ENCODE measurements around the gene NNT. TPM values are rescaled to one million over a fixed set of nuclear protein-coding genes. Genes with fewer than 3 reads are reported as not detected.
A peak's percentile ranks its signal among the peaks of the same experiment; 100 is the strongest.

The NNT gene
- total and polyA plus RNA-seq, 9 of the 15 experiments (the other 6 are each of a cell fraction or from before 2014, with no cell fraction given) = 21.9 to 68.6 (median 42.2) TPM

DNA sequence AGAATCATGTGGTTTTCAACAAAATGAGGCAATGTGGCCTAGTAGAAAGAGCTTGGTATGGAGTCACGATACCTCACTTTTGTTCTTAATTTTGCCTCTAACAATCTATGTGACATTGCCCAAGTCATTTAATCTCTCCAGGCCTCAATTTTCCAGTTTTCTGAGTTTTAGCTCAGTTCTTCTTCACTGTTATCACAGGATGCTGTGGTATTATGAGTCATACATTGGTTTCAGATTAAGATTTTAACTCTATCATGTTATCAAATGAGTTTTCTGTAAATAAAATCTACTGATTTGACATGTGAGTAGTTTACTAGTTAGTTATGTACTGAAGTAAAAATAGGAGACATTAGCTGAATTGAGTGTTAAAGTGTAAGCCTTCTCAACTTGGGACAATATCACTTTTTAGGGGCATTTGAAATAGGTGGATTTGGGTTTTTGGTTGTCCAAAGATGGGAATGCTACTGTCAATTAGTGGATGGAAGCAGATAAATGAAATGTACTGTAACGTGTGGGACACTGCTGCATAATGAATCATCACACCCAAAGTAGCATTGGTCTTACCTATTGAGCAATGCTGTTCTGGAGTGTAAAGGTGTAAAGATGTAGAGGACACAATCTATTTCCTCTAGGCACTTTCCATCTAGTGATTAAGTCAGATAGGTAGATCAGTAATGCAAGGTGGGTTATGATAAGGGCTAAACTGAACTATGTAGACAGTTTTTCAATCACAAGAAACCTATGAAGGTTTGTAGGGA, 73.3 kb downstream of the NNT start:
- Histone ChIP-seq H3K27ac (ENCODE audit: extremely low read depth, low read depth, low read length) (no peak overlapping the region), H3K9me1 (ENCODE audit: control insufficient read depth, insufficient read depth, low read length) (no peaks in the 10 kb centered on the region), H3K79me2 (ENCODE audit: control insufficient read depth, insufficient read depth, low read length) (no peaks in the 10 kb centered on the region), H2AFZ (ENCODE audit: low read depth, low read length) (no peak overlapping the region), H3K4me1 (replicated peaks in 1 of 2; ENCODE audit: control insufficient read depth in 2 of 2, insufficient read depth in 2 of 2, low read length in 2 of 2) (no peaks in the 10 kb centered on the region), H3K36me3 (ENCODE audit: control insufficient read depth, insufficient read depth, low read length) (peaks cover 10% of the 10 kb centered on the region; the same call in 1 of the 3 replicates), H3K4me3 (no peak overlapping the region), H3K4me2 (ENCODE audit: insufficient read depth, low read length) (no peak overlapping the region), H3K27me3 (ENCODE audit: control insufficient read depth in 2 of 2, insufficient read depth in 2 of 2, low read length in 2 of 2) (no peaks in the 10 kb centered on the region), H3K9me3 (replicated peaks; ENCODE audit: control insufficient read depth, insufficient read depth, low read depth, low read length) (no peaks in the 10 kb centered on the region), H3K9ac (ENCODE audit: insufficient read depth in 1 of 2, low read depth in 2 of 2, low read length in 2 of 2) (no peak overlapping the region), H4K20me1 (replicated peaks; ENCODE audit: control insufficient read depth, insufficient read depth, low read length) (no peaks in the 10 kb centered on the region)
- WGBS (ENCODE audit: insufficient coverage, low coverage, missing lambda C conversion rate) = 74% methylated on average over 2 of the region's 2 CpGs
- no TSS peak for BruUV-seq (replicated peaks)
- ChIA-PET CTCF (ENCODE audit: low intra/inter-chr PET ratio) (no interaction called here), POLR2A (interaction anchor here (1.2 kb wide), 2 partner anchors 11 to 12 kb away, joined by 3 read pairs; no protein-coding TSS in a partner anchor)
- DNase-seq (ENCODE audit: extremely low read depth in 1 of 4, low spot score in 3 of 4) = no peak
- no peak for FAIRE-seq
- in situ Hi-C loops (cut with MboI) (no loop called here), intact Hi-C loops (cut with micrococcal nuclease) (no loop called here)
- ATAC-seq = no peak
- TF ChIP-seq ZBTB7A (IDR thresholded peaks at IDR 0.05; ENCODE audit: borderline replicate concordance, control insufficient read depth, low read depth, low read length) (no peak), JUND (IDR thresholded peaks at IDR 0.05; ENCODE audit: borderline replicate concordance, low read depth, low read length) (0 out of 2 replicates have a peak, but pooled peaks have one; percentile 8), JUND (tag; IDR thresholded peaks at IDR 0.05; ENCODE audit: borderline replicate concordance, low read depth, low read length) (no peak), RBBP5 (IDR thresholded peaks at IDR 0.05; ENCODE audit: borderline replicate concordance, insufficient read depth, low read length, poor library complexity, severe bottlenecking) (no peak), FUS (optimal IDR thresholded peaks at IDR 0.05; ENCODE audit: low read depth, low read length) (no peak), NEUROD1 (IDR thresholded peaks at IDR 0.05; ENCODE audit: borderline replicate concordance, low read depth, low read length, partially characterized antibody) (no peak), CEBPB (tag; IDR thresholded peaks at IDR 0.05) (0 out of 2 replicates have a peak, but pooled peaks have one; percentile 17), POLR2H (tag; IDR thresholded peaks at IDR 0.05; ENCODE audit: low read depth) (no peak), NUFIP1 (IDR thresholded peaks at IDR 0.05; ENCODE audit: partially characterized antibody) (no peak), FOSL1 (tag; conservative IDR thresholded peaks at IDR 0.05) (peak; percentile 58), ATF1 (CRISPR knock-in tag; IDR thresholded peaks at IDR 0.05) (no peak), ATF1 (tag; IDR thresholded peaks at IDR 0.05) (no peak)
- TF ChIP-seq, protein P1, sequence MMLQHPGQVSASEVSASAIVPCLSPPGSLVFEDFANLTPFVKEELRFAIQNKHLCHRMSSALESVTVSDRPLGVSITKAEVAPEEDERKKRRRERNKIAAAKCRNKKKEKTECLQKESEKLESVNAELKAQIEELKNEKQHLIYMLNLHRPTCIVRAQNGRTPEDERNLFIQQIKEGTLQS (IDR thresholded peaks at IDR 0.05) = peak; percentile 30; the same call in 1 of the 2 replicates
- TF ChIP-seq, protein P1 (CRISPR knock-in tag; conservative IDR thresholded peaks at IDR 0.05) = no peak
- TF ChIP-seq, protein P2, sequence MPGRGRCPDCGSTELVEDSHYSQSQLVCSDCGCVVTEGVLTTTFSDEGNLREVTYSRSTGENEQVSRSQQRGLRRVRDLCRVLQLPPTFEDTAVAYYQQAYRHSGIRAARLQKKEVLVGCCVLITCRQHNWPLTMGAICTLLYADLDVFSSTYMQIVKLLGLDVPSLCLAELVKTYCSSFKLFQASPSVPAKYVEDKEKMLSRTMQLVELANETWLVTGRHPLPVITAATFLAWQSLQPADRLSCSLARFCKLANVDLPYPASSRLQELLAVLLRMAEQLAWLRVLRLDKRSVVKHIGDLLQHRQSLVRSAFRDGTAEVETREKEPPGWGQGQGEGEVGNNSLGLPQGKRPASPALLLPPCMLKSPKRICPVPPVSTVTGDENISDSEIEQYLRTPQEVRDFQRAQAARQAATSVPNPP (IDR thresholded peaks at IDR 0.05; ENCODE audit: borderline replicate concordance, insufficient read depth, insufficient read length) = no peak
- TF ChIP-seq, protein P3, sequence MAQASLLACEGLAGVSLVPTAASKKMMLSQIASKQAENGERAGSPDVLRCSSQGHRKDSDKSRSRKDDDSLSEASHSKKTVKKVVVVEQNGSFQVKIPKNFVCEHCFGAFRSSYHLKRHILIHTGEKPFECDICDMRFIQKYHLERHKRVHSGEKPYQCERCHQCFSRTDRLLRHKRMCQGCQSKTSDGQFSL (CRISPR knock-in tag; IDR thresholded peaks at IDR 0.05) = no peak
- TF ChIP-seq, protein P3 (tag; IDR thresholded peaks at IDR 0.05) = no peak

Data from K562 (cell line).